ENCODE data around the gene PAPOLB.

DNA sequence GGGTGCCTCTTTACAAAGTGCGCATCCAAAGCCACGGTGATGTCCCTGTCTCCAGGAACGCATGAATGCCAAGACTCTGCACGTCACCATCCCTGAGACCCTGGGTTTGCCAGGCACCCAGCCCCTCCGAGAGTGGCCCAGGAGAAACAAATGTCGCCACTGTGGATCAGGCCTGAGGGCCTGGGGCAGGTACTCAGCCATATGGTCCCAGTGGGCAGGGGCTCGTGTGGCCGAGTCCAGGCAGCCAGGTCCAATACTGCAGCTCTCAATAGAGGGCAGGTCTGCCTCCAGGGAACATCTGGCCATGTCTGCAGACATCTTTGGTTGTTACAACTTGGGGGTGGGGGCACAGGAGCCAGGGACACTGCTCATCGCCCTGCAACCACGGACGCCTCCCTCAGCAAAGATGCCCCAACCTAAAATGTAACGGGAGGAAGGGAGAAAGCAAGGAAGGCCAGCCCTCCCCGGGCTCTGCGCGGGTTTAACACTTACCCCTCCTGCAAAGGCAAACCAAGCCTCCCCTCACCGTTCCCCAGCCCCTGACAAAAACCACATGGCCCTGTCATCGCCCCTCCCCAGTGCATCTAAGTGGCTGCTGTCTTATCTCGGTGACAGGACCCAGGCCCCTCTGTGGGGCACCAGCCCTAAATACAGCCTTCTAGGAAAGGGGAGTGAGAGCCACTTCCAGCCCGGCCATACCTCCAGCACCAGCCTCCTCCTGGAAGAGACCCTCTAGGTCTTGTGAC, 10.3 kb upstream of the PAPOLB start:
- TF ChIP-seq, protein P1, sequence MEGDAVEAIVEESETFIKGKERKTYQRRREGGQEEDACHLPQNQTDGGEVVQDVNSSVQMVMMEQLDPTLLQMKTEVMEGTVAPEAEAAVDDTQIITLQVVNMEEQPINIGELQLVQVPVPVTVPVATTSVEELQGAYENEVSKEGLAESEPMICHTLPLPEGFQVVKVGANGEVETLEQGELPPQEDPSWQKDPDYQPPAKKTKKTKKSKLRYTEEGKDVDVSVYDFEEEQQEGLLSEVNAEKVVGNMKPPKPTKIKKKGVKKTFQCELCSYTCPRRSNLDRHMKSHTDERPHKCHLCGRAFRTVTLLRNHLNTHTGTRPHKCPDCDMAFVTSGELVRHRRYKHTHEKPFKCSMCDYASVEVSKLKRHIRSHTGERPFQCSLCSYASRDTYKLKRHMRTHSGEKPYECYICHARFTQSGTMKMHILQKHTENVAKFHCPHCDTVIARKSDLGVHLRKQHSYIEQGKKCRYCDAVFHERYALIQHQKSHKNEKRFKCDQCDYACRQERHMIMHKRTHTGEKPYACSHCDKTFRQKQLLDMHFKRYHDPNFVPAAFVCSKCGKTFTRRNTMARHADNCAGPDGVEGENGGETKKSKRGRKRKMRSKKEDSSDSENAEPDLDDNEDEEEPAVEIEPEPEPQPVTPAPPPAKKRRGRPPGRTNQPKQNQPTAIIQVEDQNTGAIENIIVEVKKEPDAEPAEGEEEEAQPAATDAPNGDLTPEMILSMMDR (IDR thresholded peaks at IDR 0.05; ENCODE audit: poor library complexity), result no peak
- TF ChIP-seq EZH2phosphoT487 (IDR thresholded peaks at IDR 0.05; ENCODE audit: low read depth, severe bottlenecking, unreplicated experiment) (no peak), EZH2 (IDR thresholded peaks at IDR 0.05; ENCODE audit: borderline replicate concordance) (no peak)
